ENCODE data around the gene COL6A3. TPM values are rescaled to one million over a fixed set of nuclear protein-coding genes. Genes with fewer than 3 reads are reported as not detected.

The COL6A3 gene
- polyA plus RNA-seq, 3 donors, result not detected

DNA sequence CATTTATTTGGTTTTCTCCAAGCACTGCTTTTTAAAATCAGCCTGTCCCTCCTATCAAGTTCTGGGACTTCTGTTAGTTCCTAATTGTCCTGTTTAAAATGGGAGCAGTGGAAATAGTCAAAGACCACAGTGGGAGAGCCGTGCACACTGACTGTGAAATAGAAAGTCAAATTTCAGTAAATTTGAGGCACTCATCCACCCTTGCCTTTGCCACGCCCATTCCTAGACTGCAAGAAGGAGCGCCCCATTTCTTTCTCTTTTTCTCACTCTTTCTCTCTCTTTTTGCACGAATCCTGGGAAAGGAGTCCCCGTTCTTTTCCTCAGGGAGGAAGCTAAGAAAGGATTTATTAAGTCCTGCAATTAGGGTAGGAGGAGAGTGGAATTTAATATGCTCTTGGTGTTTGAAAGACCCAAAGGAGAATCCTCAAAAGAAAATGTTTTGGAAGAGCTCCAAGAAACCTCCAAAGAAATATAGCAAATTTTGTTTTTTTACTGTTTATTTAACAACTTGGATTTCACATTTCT is 7.5 kb downstream of the COL6A3 start:
- Histone ChIP-seq H2AFZ (ENCODE audit: insufficient read depth, low read depth, low read length, poor library complexity, severe bottlenecking) (no peak overlapping the region), H3K27ac (ENCODE audit: low read depth in 1 of 2, low read length in 2 of 2) (no peak overlapping the region), H3K9ac (ENCODE audit: insufficient read depth, low read length, poor library complexity, severe bottlenecking) (no peak overlapping the region), H3K9me3 (replicated peaks in 1 of 2; ENCODE audit: control insufficient read depth in 1 of 2, insufficient read depth in 1 of 2, low read length in 2 of 2) (no peaks in the 10 kb centered on the region), H3K36me3 (replicated peaks in 1 of 2; ENCODE audit: control insufficient read depth in 1 of 2, insufficient read depth in 2 of 2, low read length in 2 of 2) (no peaks in the 10 kb centered on the region), H3K4me2 (replicated peaks; ENCODE audit: extremely low read depth, low read length, poor library complexity, severe bottlenecking) (no peak overlapping the region), H3K4me3 (replicated peaks in 1 of 3; ENCODE audit: low read depth in 2 of 3, low read length in 3 of 3) (no peak overlapping the region), H4K20me1 (ENCODE audit: insufficient read depth, low read length) (no peaks in the 10 kb centered on the region), H3K4me1 (ENCODE audit: control insufficient read depth in 1 of 2, insufficient read depth in 2 of 2, low read length in 2 of 2) (no peaks in the 10 kb centered on the region), H3K27me3 (ENCODE audit: control insufficient read depth in 2 of 2, insufficient read depth in 2 of 2, low read length in 2 of 2) (no peaks in the 10 kb centered on the region), H3K79me2 (ENCODE audit: insufficient read depth, low read length) (no peaks in the 10 kb centered on the region)
- Mint-ChIP-seq H3K4me3 (no peak overlapping the region), H3K36me3 (no peaks in the 10 kb centered on the region), H3K27me3 (ENCODE audit: low read depth in 3 of 3) (peaks cover 10 to 24% (median 16%) of the 10 kb centered on the region in 3 donors), H3K27ac (no peak overlapping the region), H3K4me1 (no peaks in the 10 kb centered on the region), H3K9me3 (no peaks in the 10 kb centered on the region)
- no CpG with 5 or more reads among the region's 5 CpGs for WGBS (ENCODE audit: insufficient coverage)
- intact Hi-C loops (cut with micrococcal nuclease), result no loop called here
- TF ChIP-seq, protein P1, sequence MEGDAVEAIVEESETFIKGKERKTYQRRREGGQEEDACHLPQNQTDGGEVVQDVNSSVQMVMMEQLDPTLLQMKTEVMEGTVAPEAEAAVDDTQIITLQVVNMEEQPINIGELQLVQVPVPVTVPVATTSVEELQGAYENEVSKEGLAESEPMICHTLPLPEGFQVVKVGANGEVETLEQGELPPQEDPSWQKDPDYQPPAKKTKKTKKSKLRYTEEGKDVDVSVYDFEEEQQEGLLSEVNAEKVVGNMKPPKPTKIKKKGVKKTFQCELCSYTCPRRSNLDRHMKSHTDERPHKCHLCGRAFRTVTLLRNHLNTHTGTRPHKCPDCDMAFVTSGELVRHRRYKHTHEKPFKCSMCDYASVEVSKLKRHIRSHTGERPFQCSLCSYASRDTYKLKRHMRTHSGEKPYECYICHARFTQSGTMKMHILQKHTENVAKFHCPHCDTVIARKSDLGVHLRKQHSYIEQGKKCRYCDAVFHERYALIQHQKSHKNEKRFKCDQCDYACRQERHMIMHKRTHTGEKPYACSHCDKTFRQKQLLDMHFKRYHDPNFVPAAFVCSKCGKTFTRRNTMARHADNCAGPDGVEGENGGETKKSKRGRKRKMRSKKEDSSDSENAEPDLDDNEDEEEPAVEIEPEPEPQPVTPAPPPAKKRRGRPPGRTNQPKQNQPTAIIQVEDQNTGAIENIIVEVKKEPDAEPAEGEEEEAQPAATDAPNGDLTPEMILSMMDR (IDR thresholded peaks at IDR 0.05), result no peak
- no peak for DNase-seq

DNA sequence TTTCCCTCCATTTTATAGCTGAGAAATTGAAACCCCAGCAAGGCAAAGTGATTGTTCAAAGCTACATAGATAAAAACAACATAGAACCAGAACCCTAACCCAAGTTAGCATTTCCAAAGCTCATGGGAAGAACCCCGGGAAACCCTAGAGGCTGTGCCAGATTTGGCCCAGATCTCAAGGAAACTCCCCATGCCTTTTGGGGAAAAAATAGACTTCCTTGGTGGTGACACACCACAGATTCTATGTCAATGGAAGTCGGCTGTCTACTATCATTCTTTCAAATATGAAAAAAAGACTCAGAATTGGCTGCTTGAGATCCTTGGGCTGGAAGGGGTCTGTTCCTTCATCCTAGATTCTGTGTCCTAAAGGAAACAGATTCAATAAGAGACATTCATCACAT is 8.4 kb downstream of the COL6A3 start:
- H3K27ac Mint-ChIP-seq, result no peak overlapping the region
- Histone ChIP-seq H3K4me3 (replicated peaks in 1 of 3; ENCODE audit: low read depth in 2 of 3, low read length in 3 of 3) (no peak overlapping the region), H3K4me1 (ENCODE audit: control insufficient read depth in 1 of 2, insufficient read depth in 2 of 2, low read length in 2 of 2) (no peaks in the 10 kb centered on the region), H3K9me3 (replicated peaks in 1 of 2; ENCODE audit: control insufficient read depth in 1 of 2, insufficient read depth in 1 of 2, low read length in 2 of 2) (no peaks in the 10 kb centered on the region), H3K4me2 (replicated peaks; ENCODE audit: extremely low read depth, low read length, poor library complexity, severe bottlenecking) (no peak overlapping the region), H3K9ac (ENCODE audit: insufficient read depth, low read length, poor library complexity, severe bottlenecking) (no peak overlapping the region), H3K27ac (ENCODE audit: low read depth in 1 of 2, low read length in 2 of 2) (no peak overlapping the region), H3K27me3 (ENCODE audit: control insufficient read depth in 2 of 2, insufficient read depth in 2 of 2, low read length in 2 of 2) (no peaks in the 10 kb centered on the region), H3K79me2 (ENCODE audit: insufficient read depth, low read length) (no peaks in the 10 kb centered on the region), H4K20me1 (ENCODE audit: insufficient read depth, low read length) (no peaks in the 10 kb centered on the region), H3K36me3 (replicated peaks in 1 of 2; ENCODE audit: control insufficient read depth in 1 of 2, insufficient read depth in 2 of 2, low read length in 2 of 2) (no peaks in the 10 kb centered on the region), H2AFZ (ENCODE audit: insufficient read depth, low read depth, low read length, poor library complexity, severe bottlenecking) (no peak overlapping the region)
- peaks cover 10 to 23% (median 13%) of the 10 kb centered on the region in 3 donors for H3K27me3 Mint-ChIP-seq (ENCODE audit: low read depth in 3 of 3)
- no CpG with 5 or more reads among the region's 2 CpGs for whole genome bisulfite sequencing (ENCODE audit: insufficient coverage)
- TF ChIP-seq, protein P1 (IDR thresholded peaks at IDR 0.05), result no peak
- intact Hi-C loops (cut with micrococcal nuclease), result no loop called here
- H3K4me1 Mint-ChIP-seq, result no peaks in the 10 kb centered on the region
- no peaks in the 10 kb centered on the region for H3K9me3 Mint-ChIP-seq
- H3K4me3 Mint-ChIP-seq, result no peak overlapping the region
- DNase-seq, result no peak
- no peaks in the 10 kb centered on the region for H3K36me3 Mint-ChIP-seq

Data from CD14-positive monocyte (primary cell).